ENCODE results near the gene CBX5. TPM values are rescaled to one million over a fixed set of nuclear protein-coding genes. Genes with fewer than 3 reads are reported as not detected.

CBX5 gene
- total and polyA plus RNA-seq, 9 of the 15 experiments (the other 6 are each of a cell fraction or from before 2014, with no cell fraction given): 32.6 to 102 (median 59.2) TPM

GRCh38 chr12:54306925-54307741 lies 27.2 kb upstream of the CBX5 start (continued):
- TF ChIP-seq, protein P1, sequence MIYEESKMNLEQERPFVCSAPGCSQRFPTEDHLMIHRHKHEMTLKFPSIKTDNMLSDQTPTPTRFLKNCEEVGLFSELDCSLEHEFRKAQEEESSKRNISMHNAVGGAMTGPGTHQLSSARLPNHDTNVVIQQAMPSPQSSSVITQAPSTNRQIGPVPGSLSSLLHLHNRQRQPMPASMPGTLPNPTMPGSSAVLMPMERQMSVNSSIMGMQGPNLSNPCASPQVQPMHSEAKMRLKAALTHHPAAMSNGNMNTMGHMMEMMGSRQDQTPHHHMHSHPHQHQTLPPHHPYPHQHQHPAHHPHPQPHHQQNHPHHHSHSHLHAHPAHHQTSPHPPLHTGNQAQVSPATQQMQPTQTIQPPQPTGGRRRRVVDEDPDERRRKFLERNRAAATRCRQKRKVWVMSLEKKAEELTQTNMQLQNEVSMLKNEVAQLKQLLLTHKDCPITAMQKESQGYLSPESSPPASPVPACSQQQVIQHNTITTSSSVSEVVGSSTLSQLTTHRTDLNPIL (CRISPR knock-in tag; IDR thresholded peaks at IDR 0.05): no peak
- TF ChIP-seq ZNF324 (CRISPR knock-in tag; IDR thresholded peaks at IDR 0.05): no peak
- TF ChIP-seq SMARCA5 (IDR thresholded peaks at IDR 0.05): no peak
- TF ChIP-seq, protein P2, sequence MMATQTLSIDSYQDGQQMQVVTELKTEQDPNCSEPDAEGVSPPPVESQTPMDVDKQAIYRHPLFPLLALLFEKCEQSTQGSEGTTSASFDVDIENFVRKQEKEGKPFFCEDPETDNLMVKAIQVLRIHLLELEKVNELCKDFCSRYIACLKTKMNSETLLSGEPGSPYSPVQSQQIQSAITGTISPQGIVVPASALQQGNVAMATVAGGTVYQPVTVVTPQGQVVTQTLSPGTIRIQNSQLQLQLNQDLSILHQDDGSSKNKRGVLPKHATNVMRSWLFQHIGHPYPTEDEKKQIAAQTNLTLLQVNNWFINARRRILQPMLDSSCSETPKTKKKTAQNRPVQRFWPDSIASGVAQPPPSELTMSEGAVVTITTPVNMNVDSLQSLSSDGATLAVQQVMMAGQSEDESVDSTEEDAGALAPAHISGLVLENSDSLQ (IDR thresholded peaks at IDR 0.05): peak; percentile 39; the same call in 1 of the 2 replicates
- no peak for TF ChIP-seq ZKSCAN8 (CRISPR knock-in tag; IDR thresholded peaks at IDR 0.05)
- peak in 1 of 2 experiments; percentile 27; a peak in 1 of 4 replicates for TF ChIP-seq SRF (CRISPR knock-in tag; IDR thresholded peaks at IDR 0.05)
- TF ChIP-seq STAT5A (IDR thresholded peaks at IDR 0.05; ENCODE audit: borderline replicate concordance, low read length): peak; percentile 86
- TF ChIP-seq PHF20 (IDR thresholded peaks at IDR 0.05; ENCODE audit: partially characterized antibody): no peak
- TF ChIP-seq KDM1A (IDR thresholded peaks at IDR 0.05): 0 out of 4 replicates have a peak, but pooled peaks of 1 of the 2 experiments have one; percentile 22
- no peak for TF ChIP-seq ZNF444 (CRISPR knock-in tag; IDR thresholded peaks at IDR 0.05)
- TF ChIP-seq ATF7 (IDR thresholded peaks at IDR 0.05): peak; percentile 87
- no peak for TF ChIP-seq IFI16 (CRISPR knock-in tag; IDR thresholded peaks at IDR 0.05)
- no peak for TF ChIP-seq NFXL1 (CRISPR knock-in tag; IDR thresholded peaks at IDR 0.05)
- TF ChIP-seq, protein P3, sequence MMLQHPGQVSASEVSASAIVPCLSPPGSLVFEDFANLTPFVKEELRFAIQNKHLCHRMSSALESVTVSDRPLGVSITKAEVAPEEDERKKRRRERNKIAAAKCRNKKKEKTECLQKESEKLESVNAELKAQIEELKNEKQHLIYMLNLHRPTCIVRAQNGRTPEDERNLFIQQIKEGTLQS (IDR thresholded peaks at IDR 0.05): no peak
- TF ChIP-seq, protein P3 (CRISPR knock-in tag; conservative IDR thresholded peaks at IDR 0.05): no peak
- TF ChIP-seq, protein P4, sequence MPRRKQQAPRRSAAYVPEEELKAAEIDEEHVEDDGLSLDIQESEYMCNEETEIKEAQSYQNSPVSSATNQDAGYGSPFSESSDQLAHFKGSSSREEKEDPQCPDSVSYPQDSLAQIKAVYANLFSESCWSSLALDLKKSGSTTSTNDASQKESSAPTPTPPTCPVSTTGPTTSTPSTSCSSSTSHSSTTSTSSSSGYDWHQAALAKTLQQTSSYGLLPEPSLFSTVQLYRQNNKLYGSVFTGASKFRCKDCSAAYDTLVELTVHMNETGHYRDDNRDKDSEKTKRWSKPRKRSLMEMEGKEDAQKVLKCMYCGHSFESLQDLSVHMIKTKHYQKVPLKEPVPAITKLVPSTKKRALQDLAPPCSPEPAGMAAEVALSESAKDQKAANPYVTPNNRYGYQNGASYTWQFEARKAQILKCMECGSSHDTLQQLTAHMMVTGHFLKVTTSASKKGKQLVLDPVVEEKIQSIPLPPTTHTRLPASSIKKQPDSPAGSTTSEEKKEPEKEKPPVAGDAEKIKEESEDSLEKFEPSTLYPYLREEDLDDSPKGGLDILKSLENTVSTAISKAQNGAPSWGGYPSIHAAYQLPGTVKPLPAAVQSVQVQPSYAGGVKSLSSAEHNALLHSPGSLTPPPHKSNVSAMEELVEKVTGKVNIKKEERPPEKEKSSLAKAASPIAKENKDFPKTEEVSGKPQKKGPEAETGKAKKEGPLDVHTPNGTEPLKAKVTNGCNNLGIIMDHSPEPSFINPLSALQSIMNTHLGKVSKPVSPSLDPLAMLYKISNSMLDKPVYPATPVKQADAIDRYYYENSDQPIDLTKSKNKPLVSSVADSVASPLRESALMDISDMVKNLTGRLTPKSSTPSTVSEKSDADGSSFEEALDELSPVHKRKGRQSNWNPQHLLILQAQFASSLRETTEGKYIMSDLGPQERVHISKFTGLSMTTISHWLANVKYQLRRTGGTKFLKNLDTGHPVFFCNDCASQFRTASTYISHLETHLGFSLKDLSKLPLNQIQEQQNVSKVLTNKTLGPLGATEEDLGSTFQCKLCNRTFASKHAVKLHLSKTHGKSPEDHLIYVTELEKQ (CRISPR knock-in tag; IDR thresholded peaks at IDR 0.05): no peak
- no peak for TF ChIP-seq MIER1 (IDR thresholded peaks at IDR 0.05; ENCODE audit: low read depth)
- no peak for TF ChIP-seq PREB (CRISPR knock-in tag; IDR thresholded peaks at IDR 0.05)
- peak; percentile 51 for TF ChIP-seq SUPT5H (IDR thresholded peaks at IDR 0.05)
